Adrenal gland (tissue), 5 donors: Measurements from ENCODE around the gene GPAT3.

ENCODE experiments used
- POLR2A ChIP-seq, 2 donors: fragments of 450-650 bp; IDR thresholded peaks; one replicate each; pipeline ENCODE4 v1.6.1; 2017; ENCODE audit warnings: antibody characterized with exemption in 2 of 2, mild to moderate bottlenecking in 2 of 2, moderate library complexity in 1 of 2
- TF ChIP-seq, protein P1 (sequence below), 6 experiments: fragments of 450-650 bp in 4 of 6; fragments of 200-600 bp in 2 of 6; sonication (generic) in 1 of 6; IDR thresholded peaks; 1 replicate in 5 of 6; 2 replicates in 1 of 6; pipeline versions ENCODE4 v1.5.1 to v1.8.0; 2016 to 2021; ENCODE audit warnings: antibody characterized with exemption in 6 of 6, mild to moderate bottlenecking in 2 of 6, moderate library complexity in 1 of 6
- donor health status: DM: no; HTN: no; CAD: no.

DNA sequence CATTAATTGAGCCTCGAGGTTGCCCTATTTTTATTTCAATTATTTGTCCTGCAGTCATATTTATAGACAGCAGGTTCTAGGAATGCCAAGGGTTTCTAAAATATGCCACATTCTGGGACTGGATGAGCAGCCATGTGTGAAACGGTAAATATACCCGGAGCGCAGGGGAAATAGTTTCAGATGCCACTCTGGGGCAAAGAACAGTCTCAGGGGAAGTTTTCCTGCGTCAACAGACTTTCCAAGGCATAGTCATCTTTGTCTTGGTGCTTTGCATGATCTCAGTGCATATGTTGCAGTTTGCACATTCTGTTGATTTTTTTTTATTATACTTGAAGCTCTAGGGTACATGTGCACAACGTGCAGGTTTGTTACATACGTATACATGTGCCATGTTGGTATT is 71.0 kb downstream of the GPAT3 start:
- TF ChIP-seq POLR2A (IDR thresholded peaks at IDR 0.05) = no peak
- TF ChIP-seq, protein P1, sequence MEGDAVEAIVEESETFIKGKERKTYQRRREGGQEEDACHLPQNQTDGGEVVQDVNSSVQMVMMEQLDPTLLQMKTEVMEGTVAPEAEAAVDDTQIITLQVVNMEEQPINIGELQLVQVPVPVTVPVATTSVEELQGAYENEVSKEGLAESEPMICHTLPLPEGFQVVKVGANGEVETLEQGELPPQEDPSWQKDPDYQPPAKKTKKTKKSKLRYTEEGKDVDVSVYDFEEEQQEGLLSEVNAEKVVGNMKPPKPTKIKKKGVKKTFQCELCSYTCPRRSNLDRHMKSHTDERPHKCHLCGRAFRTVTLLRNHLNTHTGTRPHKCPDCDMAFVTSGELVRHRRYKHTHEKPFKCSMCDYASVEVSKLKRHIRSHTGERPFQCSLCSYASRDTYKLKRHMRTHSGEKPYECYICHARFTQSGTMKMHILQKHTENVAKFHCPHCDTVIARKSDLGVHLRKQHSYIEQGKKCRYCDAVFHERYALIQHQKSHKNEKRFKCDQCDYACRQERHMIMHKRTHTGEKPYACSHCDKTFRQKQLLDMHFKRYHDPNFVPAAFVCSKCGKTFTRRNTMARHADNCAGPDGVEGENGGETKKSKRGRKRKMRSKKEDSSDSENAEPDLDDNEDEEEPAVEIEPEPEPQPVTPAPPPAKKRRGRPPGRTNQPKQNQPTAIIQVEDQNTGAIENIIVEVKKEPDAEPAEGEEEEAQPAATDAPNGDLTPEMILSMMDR (IDR thresholded peaks at IDR 0.05) = no peak
